DOHH2 (cell line): ENCODE measurements around the gene PDSS1.

Experiments used
- H3F3A ChIP-seq: fragments of 200-600 bp; sonication (generic), shearing (Covaris generic); 2 replicates; pipeline ENCODE4 v1.6.0; 2016; ENCODE audit warnings: antibody characterized with exemption, mild to moderate bottlenecking; ENCODE audit not compliant: control insufficient read depth, insufficient read depth
- H3K27ac ChIP-seq: fragments of 200-600 bp; sonication (generic); 2 replicates; pipeline ENCODE4 v1.5.1; 2014; ENCODE audit warnings: low read depth, mild to moderate bottlenecking, low read length, moderate library complexity
- H3K27me3 ChIP-seq: fragments of 200-600 bp; sonication (generic); 2 replicates; pipeline ENCODE4 v1.6.1; 2014; ENCODE audit warnings: mild to moderate bottlenecking, low read length, mixed read lengths; ENCODE audit not compliant: control insufficient read depth
- H3K36me3 ChIP-seq: fragments of 200-600 bp; sonication (generic); 2 replicates; pipeline ENCODE4 v1.6.1; 2014; ENCODE audit warnings: mild to moderate bottlenecking, low read length, moderate library complexity, mixed read lengths; ENCODE audit not compliant: control insufficient read depth
- H3K4me1 ChIP-seq: fragments of 200-600 bp; sonication (generic); 2 replicates; pipeline ENCODE4 v1.6.1; 2014; ENCODE audit warnings: mild to moderate bottlenecking, low read length, mixed read lengths; ENCODE audit not compliant: control insufficient read depth
- H3K4me2 ChIP-seq: fragments of 200-600 bp; sonication (generic); 2 replicates; pipeline ENCODE4 v1.6.0; 2014; ENCODE audit warnings: mild to moderate bottlenecking, low read length, moderate library complexity
- H3K4me3 ChIP-seq: fragments of 200-600 bp; sonication (generic); 2 replicates; pipeline ENCODE4 v1.5.1; 2014; ENCODE audit warnings: mild to moderate bottlenecking, low read length, mixed read lengths
- H3K79me2 ChIP-seq: fragments of 200-600 bp; sonication (generic); 2 replicates; pipeline ENCODE4 v1.6.1; 2014; ENCODE audit warnings: mild to moderate bottlenecking, low read length, mixed read lengths; ENCODE audit not compliant: control insufficient read depth
- H3K9me2 ChIP-seq: fragments of 200-600 bp; sonication (generic); replicated peaks from 2 replicates; pipeline ENCODE4 v1.6.1; 2014; ENCODE audit warnings: mild to moderate bottlenecking, low read length, mixed read lengths; ENCODE audit not compliant: control insufficient read depth
- H3K9me3 ChIP-seq: fragments of 200-600 bp; sonication (generic); 2 replicates; pipeline ENCODE4 v1.6.1; 2014; ENCODE audit warnings: antibody characterized with exemption, low read length, mixed read lengths; ENCODE audit not compliant: control insufficient read depth, insufficient read depth
- H4K20me1 ChIP-seq: fragments of 200-600 bp; sonication (generic); 2 replicates; pipeline ENCODE4 v1.6.0; 2014; ENCODE audit warnings: low read depth, mild to moderate bottlenecking, antibody characterized with exemption, low read length, moderate library complexity; ENCODE audit not compliant: control insufficient read depth, insufficient read depth
- EZH2phosphoT487 ChIP-seq: fragments of 200-600 bp; sonication (generic); IDR thresholded peaks from 2 replicates; pipeline ENCODE4 v1.6.1; 2017; ENCODE audit warnings: borderline replicate concordance, mild to moderate bottlenecking, antibody characterized with exemption, low read length, moderate library complexity, mixed read lengths
- TF ChIP-seq, protein P1 (sequence below): fragments of 200-600 bp; sonication (generic); IDR thresholded peaks from one replicate; pipeline ENCODE4 v1.5.1; 2014; ENCODE audit warnings: antibody characterized with exemption, mild to moderate bottlenecking, low read depth, low read length; ENCODE audit not compliant: poor library complexity, severe bottlenecking

PDSS1 gene

DNA sequence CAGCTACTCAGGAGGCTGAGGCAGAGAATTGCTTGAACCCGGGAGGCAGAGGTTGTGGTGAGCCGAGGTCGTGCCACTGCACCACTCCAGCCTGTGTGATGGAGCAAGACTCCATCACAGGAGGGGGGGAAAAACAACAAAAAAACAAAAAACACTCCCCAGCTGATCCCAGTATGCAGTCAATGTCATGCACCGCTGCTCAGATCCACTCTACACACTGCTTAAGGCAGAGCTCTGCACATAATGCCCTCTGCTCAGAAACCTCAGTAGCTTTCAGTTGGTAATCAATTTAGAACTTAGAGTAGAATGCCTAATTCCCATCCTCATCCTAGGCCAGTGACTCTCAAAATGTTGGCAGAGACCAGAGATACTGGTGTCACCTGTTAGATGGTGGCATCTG is 43.9 kb downstream of the PDSS1 start:
- peak overlapping the region; percentile 97 for H3K27ac ChIP-seq
- no peak for TF ChIP-seq EZH2phosphoT487
- TF ChIP-seq, protein P1, sequence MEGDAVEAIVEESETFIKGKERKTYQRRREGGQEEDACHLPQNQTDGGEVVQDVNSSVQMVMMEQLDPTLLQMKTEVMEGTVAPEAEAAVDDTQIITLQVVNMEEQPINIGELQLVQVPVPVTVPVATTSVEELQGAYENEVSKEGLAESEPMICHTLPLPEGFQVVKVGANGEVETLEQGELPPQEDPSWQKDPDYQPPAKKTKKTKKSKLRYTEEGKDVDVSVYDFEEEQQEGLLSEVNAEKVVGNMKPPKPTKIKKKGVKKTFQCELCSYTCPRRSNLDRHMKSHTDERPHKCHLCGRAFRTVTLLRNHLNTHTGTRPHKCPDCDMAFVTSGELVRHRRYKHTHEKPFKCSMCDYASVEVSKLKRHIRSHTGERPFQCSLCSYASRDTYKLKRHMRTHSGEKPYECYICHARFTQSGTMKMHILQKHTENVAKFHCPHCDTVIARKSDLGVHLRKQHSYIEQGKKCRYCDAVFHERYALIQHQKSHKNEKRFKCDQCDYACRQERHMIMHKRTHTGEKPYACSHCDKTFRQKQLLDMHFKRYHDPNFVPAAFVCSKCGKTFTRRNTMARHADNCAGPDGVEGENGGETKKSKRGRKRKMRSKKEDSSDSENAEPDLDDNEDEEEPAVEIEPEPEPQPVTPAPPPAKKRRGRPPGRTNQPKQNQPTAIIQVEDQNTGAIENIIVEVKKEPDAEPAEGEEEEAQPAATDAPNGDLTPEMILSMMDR: no peak
- peaks cover 34% of the 10 kb centered on the region for H3K79me2 ChIP-seq
- peak overlapping the region; percentile 35 for H3K4me2 ChIP-seq
- no peaks in the 10 kb centered on the region for H4K20me1 ChIP-seq
- peaks cover 83% of the 10 kb centered on the region for H3K36me3 ChIP-seq
- H3F3A ChIP-seq: peaks cover 41% of the 10 kb centered on the region
- H3K4me3 ChIP-seq: 0 out of 2 replicates have a peak overlapping the region, but pooled peaks have one; percentile 6
- no peaks in the 10 kb centered on the region for H3K9me2 ChIP-seq
- no peaks in the 10 kb centered on the region for H3K9me3 ChIP-seq
- H3K27me3 ChIP-seq: no peaks in the 10 kb centered on the region
- H3K4me1 ChIP-seq: peaks cover 80% of the 10 kb centered on the region

DNA sequence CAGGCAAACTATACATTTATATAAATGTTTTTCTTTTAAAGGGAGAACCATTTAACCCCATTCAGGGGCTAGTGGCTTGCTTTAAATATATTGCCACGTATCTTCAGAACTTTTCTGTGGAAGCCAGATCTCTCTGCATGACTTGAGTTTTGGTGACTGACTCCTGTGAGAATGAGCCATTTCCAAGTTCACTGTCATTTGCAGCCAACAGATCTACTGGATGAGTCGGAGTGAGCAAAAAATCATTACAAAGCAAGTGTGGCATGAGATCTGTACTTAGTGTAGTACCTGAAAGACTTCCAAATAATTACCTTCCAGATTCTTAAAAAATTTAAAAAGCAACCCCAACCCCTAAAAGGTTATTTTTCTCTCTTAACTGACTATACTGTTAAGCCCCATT is 45.6 kb downstream of the PDSS1 start:
- Histone ChIP-seq H3K36me3 (peaks cover 86% of the 10 kb centered on the region), H4K20me1 (no peaks in the 10 kb centered on the region), H3K9me3 (no peaks in the 10 kb centered on the region), H3K4me3 (no peak overlapping the region), H3K4me2 (peak overlapping the region; percentile 35; the same call in 1 of the 2 replicates), H3K27me3 (no peaks in the 10 kb centered on the region), H3K79me2 (peaks cover 25% of the 10 kb centered on the region), H3K4me1 (peaks cover 63% of the 10 kb centered on the region), H3F3A (peaks cover 53% of the 10 kb centered on the region), H3K9me2 (no peaks in the 10 kb centered on the region), H3K27ac (peak overlapping the region; percentile 72)
- no peak for TF ChIP-seq EZH2phosphoT487
- TF ChIP-seq, protein P1: no peak

DNA sequence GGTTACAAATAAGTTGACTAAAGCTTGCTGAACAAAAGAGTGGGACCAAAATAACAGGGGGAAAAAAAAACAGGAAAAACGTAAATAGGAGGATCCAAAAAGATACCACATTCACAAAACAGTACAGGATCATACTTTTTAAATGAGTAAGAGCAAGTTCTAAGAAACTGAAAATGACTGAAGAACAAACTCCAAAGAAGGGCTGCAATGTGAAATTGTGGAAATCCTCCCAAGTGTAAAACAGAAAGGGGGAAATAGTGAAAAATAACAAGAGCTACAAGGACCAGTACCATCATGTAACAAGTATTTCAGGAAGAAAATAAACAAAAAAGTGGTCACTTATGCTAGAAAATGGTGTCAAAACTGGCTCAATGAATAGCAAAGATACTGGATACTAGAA is 46.3 kb downstream of the PDSS1 start:
- H3F3A ChIP-seq: peaks cover 52% of the 10 kb centered on the region
- H3K27ac ChIP-seq: peak overlapping the region; percentile 72
- H3K36me3 ChIP-seq: peaks cover 86% of the 10 kb centered on the region
- TF ChIP-seq, protein P1: no peak
- no peak for TF ChIP-seq EZH2phosphoT487
- H4K20me1 ChIP-seq: no peaks in the 10 kb centered on the region
- peaks cover 22% of the 10 kb centered on the region for H3K79me2 ChIP-seq
- no peaks in the 10 kb centered on the region for H3K9me2 ChIP-seq
- H3K4me1 ChIP-seq: peaks cover 55% of the 10 kb centered on the region
- H3K4me3 ChIP-seq: no peak overlapping the region
- no peaks in the 10 kb centered on the region for H3K27me3 ChIP-seq
- H3K4me2 ChIP-seq: no peak overlapping the region
- no peaks in the 10 kb centered on the region for H3K9me3 ChIP-seq
